ENCODE data around the gene PLEKHM2.

PLEKHM2 gene

DNA sequence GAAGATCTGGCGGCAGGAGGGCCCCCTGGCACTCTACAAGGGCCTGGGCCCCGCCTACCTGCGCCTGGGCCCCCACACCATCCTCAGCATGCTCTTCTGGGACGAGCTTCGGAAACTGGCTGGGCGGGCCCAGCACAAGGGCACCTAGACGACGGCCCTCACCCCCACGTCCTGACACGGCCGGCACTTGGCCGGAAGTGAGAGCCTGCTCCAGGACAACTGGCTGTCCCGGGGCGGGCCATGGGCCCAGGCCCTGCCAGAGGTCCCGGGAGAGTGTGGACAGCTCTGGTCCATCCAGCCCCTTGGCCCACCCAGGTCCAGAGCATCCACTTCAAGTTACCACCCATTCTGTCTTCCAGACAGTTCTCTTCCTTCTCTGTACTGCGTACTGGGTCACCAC lies 55.1 kb downstream of the PLEKHM2 start:
- DNase-seq (ENCODE audit: low read depth in 2 of 2), result no peak

GRCh38 chr1:15739745-15740144 lies 55.6 kb downstream of the PLEKHM2 start:
- DNase-seq (ENCODE audit: low read depth in 2 of 2), result no peak

DNA sequence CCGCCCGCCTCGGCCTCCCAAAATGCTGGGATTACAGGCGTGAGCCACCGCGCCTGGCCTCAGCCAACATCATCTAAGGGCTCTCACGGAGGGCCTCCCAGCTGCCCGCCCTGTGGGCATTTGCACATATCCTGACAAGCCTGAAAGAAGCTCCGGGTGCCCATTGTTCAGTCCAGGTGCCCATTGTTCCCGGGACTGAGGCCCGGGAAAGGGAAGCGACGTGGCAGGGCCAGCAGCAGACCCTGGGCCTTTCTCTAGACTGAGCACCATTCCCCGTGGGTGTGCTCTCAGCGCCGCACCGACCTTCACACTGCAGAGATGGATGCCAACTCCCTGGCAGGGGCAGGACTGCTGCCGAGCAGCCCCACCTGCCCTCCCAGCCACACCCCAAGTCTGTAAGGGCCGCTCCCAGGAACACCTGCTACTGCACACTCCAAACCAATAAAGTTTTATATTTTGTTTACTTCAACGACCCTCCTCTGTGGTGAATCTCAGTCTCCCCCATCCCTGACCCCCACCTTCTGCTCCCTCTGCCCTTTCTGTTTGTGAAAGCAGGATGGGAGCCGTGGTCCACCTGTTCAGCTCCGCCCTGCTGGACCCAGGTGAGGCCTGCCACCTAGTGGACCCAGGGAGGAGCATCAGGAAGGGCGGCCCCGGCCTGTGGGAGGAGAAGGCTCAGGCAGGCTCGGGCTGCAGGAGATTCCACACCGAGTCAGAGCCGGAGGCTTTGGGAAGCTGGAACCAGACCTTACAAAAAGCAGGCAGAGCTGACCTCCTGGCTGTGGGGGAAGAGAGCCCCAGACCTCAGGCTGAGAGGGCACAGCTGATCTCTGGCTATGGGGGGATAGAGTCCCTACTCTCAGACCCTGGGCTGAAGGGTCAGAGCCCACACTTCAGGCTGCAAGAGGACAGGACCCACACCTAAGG lies 57.1 kb downstream of the PLEKHM2 start:
- peak; percentile 37 to 42 for DNase-seq (ENCODE audit: low read depth in 2 of 2)

GRCh38 chr1:15742339-15742801 lies 58.2 kb downstream of the PLEKHM2 start, which contains the start of gene TMEM82:
TSS of gene TMEM82 (plus strand) at chr1:15742499. CDS start at chr1:15742560, 61 bp downstream.
- no peak for DNase-seq (ENCODE audit: low read depth in 2 of 2)

DNA sequence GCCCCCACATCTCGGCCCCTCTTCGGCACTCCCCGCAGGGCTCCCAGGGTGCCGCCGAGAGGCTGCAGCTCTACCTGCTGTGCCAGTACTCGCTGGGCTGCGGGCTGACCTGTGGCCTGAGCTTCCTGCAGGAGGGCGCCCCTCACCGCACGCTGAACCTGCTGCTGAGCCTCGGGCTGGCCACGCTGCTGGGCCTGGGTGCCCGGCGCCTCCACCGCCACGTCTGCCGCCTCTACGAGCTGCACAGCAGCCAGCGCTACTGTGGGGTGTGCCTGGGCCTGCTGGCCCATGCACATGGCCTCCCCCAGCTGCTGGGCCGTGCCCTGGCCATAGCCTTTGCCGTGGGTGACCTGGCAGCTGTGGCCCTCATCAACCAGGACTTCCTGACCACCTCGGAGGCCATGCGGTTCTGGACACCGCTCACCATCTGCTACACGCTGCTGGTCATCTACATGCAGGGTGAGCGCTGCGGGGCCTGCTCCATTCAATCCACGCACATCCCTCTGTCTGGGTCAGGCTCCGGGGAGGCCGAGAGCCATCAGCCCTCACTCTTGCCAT lies 60.1 kb downstream of the PLEKHM2 start:
- no peak for DNase-seq (ENCODE audit: low read depth in 2 of 2)

- no peak for DNase-seq (ENCODE audit: low read depth in 2 of 2)
Observed at GRCh38 chr1:15747378-15747777, 63.3 kb downstream of the PLEKHM2 start.

- DNase-seq (ENCODE audit: low read depth in 2 of 2), result no peak
Observed at GRCh38 chr1:15748264-15748663, 64.1 kb downstream of the PLEKHM2 start.

DNA sequence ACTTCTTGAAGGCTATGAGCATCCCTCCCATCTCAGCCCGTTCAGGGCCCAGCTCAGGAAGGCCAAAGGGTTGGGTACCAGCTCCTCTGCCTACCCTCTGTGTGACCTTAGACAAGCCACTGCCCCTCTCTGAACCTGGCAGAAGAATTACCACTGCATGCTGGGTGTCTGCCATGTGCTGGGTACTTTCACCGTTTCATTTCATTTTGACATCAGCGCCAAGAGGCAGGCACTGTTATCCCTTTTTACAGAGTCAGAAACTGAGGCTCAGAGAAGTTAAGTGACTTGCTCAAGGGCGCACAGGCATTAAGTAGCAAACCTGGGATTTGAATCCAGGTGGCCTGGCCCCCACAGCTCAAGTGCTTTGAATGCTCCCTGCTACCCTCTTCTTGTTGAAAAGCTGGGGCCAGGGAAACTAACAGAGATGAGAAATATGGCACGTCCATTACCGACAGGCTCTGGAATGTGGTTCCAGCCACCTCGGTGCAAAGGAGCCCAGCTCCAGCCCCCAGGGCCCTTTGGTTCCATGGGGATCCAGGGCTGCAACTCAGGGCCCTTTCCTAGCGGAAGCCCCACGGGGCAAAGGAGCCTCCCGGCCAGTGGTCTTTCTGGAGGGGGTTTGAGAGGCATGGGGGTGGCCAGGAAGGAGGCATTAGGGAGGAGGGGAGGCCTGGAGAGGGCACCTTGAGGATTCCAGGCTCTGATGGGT lies 64.7 kb downstream of the PLEKHM2 start:
- no peak for DNase-seq (ENCODE audit: low read depth in 2 of 2)

DNA sequence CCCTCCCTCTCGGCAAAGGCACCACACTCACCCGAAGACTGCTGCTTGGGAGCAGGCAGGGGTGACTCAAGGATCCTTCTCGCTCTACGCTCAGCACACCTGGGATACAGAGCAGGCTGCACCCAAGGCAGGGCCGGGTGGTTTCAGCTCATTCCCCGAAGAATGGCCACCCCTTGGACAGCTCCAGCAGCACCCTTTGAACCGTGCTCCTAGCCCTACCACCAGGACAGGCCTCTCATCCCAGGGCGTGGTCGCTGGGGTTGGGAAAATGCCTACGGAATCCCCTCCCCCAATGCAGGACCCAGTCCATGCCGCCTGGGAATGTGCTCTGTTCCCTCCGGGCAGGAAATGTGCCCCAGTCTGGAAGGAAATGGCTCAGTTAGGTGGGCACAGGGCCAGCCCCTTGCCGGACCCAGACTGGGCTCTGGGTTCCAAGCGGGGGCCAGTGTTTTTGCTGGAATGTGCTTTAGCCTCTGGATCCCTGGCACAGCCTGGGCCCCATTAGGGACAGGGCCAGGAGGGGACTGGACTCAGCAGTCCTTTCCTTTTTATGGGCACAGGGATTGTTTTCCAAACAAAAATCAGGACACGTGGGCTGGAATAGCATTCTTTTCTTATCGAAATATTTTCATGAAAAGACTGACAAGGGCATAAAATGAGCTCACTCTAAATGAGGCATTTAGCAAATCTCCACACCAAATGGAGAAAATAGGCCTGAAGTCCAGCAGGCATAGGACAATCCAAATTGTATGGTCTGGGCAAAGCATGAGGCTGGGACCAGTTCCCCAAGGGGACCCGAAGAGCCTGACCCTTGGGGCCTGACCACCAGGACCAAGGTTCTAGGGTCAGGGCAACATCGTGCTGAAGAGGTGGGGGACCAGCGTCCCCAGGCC lies 65.5 kb downstream of the PLEKHM2 start:
- no peak for DNase-seq (ENCODE audit: low read depth in 2 of 2)

DNA sequence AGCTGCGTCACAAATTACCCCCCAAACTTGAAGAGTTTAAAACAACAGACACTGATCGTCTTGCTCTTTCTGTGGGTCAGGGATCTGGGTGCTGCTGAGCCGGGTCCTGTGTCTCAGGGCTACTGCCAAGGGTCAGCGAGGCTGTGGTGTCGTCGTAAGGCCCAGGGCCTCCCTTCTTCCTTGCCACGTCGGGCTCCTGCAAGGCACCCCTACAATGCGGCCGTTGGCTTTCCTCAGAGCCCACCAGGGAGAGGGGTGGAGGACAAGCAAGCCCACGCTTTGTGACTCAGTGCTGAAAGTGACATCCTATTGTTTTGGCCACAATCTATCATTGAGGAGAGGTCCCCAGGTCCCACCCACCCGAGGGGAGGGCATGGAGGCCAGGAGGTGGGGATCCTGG lies 66.8 kb downstream of the PLEKHM2 start:
- DNase-seq (ENCODE audit: low read depth in 2 of 2), result no peak

DNA sequence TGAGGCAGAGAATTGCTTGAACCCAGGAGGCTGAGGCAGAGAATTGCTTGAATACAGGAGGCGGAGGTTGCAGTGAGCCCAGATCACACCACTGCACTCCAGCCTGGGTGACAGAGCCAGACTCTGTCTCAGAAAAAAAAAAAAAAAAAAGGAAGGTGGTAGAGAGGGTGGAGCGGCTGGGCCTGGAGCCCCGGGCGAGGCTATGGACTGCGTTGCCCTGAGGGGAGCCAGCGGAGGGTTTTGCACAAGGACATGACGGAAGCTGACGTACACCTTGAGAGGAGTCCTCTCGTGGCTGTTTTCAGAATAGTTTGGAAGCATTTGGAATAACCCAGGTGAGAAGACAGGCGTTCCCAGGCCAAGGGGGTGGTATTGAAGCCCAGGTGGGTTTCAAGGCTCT lies 67.6 kb downstream of the PLEKHM2 start:
- DNase-seq (ENCODE audit: low read depth in 2 of 2), result no peak

- no peak for DNase-seq (ENCODE audit: low read depth in 2 of 2)
Observed at GRCh38 chr1:15753776-15754175, 69.7 kb downstream of the PLEKHM2 start.

DNA sequence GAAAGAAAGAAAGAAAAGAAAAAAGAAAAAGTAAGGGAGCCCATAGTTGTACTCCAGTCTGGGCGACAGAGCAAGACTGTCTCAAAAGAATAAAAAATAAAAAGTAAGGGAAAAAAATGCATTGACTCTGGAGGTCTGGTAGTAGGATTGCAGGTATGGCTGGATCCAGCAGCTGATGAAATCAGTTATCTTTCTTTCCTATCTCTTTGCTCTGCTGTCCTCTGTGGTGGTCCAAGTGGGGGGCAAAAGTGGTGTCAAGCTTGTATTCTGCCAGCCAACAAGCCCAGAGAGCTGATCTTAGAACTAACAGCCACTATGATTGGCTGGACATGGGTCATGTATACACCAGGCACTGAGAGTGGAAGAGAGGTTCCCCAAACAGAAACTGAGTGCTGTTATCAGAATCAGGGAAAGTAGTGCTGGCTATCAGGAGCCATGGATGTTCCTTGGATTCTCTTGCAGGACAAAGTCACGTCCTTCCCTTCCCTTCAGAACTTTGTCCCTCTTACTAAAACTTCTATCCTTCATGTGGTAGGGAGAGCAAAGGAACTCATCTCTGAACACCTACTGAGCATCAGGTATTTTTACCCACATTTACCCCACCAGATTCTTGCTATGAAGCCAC lies 71.0 kb downstream of the PLEKHM2 start:
- DNase-seq (ENCODE audit: low read depth in 2 of 2), result no peak

DNA sequence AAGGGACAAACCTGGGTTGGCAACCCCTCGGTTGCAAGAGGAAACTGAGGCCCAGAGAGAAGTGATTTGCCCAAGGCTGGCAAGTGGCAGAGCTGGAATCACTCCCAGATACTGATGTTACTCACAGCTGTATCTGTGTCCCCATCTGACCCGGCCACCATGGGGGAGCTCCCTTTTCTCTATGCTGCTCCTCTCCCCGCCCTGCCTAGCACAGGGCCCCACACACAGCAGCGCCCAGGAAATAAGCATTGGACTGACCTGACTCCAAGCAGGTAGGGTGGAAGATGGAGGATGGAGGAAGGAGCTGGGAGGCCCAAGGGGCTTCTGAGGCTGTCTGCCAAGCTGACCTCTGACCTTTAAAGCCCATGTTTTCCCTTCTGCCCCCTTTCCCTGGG lies 71.5 kb downstream of the PLEKHM2 start:
- no peak for DNase-seq (ENCODE audit: low read depth in 2 of 2)

DNA sequence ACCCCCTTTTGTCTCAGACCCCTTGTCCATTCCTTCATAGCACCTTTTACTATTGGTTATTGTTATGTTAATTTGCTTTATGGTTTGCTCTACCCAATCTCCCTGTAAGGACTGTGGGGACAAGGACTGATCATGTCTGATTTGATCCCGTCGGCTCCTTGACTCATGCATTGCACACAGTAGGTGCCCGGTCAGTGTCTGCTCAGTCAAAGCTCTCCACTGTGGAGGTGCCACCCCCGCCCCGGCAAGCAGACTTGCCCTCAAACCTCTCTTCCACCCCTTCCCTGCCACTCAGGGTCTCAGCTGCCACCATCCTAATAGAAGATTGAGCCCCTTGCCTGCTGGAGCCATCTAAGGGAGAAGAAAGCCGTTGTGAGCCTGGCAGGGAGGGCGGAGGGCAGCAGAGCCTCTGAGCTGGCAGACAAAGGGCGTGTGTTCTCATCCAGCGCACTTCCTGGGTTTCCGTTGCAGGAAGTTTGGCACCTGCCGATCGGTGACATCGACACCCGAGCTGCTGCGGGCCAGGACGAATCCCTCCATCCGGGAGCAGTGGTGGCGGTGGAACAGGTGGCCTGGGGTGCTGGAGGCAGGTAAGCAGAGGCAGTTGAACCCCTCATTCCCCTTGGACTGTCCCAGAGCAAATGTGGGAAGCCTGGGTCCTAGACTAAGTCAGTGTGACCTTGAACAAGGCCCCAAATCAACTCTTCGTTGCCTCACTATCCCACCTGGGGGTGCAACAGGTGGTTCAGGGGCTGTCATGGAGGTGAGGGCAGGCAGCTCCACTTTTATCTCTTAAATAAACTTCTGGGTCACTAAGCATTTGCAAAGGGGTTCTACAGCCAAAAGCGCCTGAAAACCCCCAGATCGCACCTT lies 72.3 kb downstream of the PLEKHM2 start:
- DNase-seq (ENCODE audit: low read depth in 2 of 2), result no peak

DNA sequence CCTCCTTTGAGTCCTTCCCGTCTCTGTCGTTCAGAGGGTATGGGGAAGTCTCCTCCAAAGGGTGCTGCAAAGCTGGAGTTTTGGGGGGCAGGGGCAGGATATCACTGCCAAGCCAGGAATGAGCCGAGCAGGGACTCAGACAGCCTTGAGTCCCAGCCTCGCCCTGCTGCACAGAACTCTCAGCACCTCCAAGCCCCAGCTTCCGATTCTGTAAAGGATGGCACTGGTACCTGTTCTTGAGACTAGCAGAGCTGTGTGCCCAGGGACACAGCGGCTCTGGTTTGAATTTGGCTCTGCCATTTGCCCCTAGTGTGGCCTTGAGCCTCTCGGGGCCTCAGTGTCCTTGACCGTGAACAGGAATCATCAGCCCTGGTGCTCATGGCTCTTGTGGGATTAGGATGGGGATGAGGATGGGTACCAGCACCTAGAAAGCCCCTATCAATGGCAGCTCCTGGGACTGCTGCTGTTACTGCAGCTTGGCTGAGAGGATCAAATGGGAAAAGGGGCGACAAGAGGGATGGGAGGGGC lies 73.0 kb downstream of the PLEKHM2 start:
- DNase-seq (ENCODE audit: low read depth in 2 of 2), result no peak

DNA sequence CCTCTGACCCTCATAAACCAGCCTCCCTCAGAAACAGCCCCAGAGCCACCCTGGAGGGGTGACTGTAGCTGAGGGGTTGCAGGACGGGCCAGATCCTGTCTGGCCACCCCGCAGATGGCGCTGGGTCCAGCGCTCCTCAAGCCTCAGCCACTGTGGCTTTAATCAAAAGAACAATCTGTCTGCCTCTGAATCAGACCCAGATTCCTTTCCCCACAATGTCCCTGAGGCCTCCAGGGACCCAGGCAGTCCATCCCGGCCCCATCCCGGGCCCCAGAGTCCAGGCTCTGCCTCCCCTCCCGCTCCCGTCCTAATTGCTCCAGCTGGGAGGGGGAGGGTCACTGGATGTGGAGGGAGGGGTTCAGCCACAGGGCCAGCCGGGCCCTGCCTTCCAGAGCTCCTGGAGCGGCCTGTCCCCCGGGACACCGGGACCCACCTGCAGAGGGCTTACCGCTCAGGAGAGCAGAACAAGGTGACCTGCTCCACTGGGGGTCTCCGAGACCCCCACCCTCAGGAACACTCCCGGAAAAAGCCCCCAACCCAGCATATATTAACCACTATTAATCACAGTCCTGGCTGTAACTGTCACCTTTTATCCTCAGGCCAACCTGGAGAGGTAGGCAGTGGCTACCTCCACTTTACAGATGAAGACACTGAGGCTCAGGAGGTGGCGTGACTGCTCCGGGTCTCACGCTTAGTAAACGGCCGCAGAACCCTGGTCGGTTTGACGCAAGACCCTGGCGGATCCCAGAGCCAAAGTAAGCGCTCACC lies 73.6 kb downstream of the PLEKHM2 start:
- DNase-seq (ENCODE audit: low read depth in 2 of 2), result no peak

DNA sequence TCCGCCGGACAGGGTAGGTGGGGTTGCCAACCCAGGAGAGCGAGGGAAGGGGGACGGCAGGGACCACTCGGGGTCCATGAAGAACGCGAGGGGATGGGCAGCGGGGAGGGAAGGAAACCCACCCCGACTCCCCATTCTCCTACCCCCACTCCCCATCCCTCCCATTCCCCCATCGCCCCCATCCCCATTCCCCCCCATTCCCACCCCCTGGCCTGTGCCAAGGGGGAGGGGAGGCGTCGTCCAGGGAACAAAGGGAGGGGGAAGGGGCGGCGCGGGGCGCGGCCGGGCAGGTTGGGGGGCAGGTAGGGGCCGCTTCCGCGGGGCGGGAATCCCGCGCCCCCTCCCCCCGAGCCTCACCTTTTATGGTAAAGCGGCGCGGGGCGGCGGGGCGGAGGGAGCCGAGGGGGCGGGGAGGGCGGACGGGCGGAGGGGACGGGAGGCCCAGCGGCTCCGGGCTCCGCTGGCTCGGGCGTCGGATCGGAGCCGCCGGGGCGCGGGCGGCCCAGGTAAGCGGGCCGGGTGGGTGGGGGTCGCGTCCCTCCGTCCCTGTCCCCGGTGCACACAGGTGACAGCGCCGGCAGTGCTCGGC lies 74.3 kb downstream of the PLEKHM2 start, which contains the start of gene FBLIM1:
TSS of gene FBLIM1 (plus strand) at position 453 of the 589 bp plus-strand sequence. CDS start 6,189 bp downstream, outside the sequence.
- DNase-seq (ENCODE audit: low read depth in 2 of 2), result no peak
